ENCODE measurements around the gene NPEPL1.
"Not testable (repeated sequence)": the region's sequence is repeated elsewhere in the genome, so short reads cannot be mapped to it uniquely, and the experiment has no call there.

The NPEPL1 gene

DNA sequence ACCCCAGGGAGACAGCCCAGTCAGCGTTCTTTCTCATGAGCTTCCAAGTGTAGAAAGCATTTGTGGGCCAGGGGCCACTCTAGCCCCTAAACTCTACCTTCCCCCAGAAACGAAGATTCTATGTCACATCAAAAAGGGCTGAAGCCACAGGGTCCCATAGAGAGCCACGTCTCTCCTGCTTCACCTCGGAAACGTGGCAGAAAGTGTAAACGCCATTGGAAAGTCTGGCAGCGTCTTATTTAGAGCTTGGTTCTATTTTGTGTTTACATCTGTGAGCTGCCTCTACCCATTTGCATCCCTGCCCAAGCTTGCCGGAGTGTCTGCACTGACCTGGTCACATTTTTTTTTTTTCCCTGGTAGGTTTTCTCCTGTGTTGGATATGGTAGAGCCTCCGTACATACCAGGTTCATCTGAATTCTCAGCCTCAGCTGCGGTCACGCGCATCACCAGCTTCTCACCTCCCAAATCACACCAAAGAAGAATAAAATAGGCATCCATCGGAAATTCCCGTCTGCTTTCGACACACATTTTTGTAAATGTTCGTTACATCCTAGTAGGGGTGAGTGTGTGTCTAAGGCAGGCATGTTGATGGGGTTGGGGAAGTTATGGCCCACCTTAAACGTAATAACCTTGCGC lies 62.6 kb downstream of the NPEPL1 start:
- TF ChIP-seq, protein P1, sequence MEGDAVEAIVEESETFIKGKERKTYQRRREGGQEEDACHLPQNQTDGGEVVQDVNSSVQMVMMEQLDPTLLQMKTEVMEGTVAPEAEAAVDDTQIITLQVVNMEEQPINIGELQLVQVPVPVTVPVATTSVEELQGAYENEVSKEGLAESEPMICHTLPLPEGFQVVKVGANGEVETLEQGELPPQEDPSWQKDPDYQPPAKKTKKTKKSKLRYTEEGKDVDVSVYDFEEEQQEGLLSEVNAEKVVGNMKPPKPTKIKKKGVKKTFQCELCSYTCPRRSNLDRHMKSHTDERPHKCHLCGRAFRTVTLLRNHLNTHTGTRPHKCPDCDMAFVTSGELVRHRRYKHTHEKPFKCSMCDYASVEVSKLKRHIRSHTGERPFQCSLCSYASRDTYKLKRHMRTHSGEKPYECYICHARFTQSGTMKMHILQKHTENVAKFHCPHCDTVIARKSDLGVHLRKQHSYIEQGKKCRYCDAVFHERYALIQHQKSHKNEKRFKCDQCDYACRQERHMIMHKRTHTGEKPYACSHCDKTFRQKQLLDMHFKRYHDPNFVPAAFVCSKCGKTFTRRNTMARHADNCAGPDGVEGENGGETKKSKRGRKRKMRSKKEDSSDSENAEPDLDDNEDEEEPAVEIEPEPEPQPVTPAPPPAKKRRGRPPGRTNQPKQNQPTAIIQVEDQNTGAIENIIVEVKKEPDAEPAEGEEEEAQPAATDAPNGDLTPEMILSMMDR (IDR thresholded peaks at IDR 0.05; ENCODE audit: insufficient read depth, low read length, missing control alignments) = no peak

DNA sequence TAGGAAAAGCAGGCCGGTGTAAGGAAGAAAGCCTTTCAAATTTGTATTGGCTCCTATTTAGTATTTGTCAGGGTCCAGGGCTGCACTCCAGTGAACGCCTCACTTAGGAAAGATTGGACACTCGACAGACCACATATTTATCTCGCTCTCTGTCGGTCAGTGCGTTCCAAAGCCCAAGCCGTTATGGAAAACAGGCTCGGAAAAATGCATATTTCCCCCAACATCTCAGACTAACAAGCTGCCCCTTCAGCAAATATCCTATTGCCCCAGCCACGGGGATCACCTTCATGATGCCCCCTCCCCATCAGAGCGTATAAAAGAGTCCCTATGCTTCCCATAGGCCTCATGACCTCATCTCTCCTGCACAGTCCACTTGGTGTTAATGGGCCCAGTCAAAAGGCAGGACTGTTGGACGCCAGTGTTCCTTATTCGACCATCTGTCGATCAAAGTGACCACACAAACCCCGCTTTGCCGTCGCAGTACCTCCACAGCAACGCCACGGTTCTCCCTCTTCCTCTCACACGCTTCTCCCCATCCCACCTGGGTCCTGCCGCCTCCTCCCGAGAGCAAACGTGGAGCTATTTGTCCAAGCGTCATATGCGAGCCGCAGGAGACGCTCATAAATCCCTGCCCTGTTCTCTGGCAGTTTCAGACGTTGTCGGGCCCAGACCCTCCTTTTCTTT lies 63.3 kb downstream of the NPEPL1 start:
- TF ChIP-seq, protein P1 (IDR thresholded peaks at IDR 0.05; ENCODE audit: insufficient read depth, low read length, missing control alignments) = no peak
- POLR2A ChIA-PET = no interaction called here
- CTCF ChIA-PET = no interaction called here
- no peak for DNase-seq (ENCODE audit: low read depth, low spot score)
- no peak overlapping the region for H3K4me3 ChIP-seq (ENCODE audit: low read depth, low read length)

More for the DNA sequence above, 62.6 kb downstream of the NPEPL1 start:
- ChIA-PET CTCF (no interaction called here), POLR2A (no interaction called here)
- H3K4me3 ChIP-seq (ENCODE audit: low read depth, low read length) = no peak overlapping the region
- DNase-seq (ENCODE audit: low read depth, low spot score) = no peak

DNA sequence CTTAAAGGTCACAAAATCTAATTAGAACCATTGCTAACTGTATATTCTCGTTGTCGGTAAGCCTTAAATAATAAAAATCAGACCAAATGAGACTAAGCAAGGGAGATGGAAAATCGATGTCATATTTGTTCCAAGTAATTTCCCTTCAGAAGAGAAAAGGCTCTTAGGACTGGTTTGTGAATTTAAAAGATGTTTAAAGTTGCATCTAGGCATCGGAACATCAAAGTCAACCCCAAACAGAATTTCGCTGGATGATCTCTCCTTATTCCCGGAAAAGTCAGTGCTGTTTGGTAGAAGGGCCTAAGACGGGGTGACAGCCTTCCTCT lies 63.8 kb downstream of the NPEPL1 start:
- no peak overlapping the region for H3K4me3 ChIP-seq (ENCODE audit: low read depth, low read length)
- TF ChIP-seq, protein P1 (IDR thresholded peaks at IDR 0.05; ENCODE audit: insufficient read depth, low read length, missing control alignments) = no peak
- ChIA-PET CTCF (no interaction called here), POLR2A (no interaction called here)
- DNase-seq (ENCODE audit: low read depth, low spot score) = no peak

DNA sequence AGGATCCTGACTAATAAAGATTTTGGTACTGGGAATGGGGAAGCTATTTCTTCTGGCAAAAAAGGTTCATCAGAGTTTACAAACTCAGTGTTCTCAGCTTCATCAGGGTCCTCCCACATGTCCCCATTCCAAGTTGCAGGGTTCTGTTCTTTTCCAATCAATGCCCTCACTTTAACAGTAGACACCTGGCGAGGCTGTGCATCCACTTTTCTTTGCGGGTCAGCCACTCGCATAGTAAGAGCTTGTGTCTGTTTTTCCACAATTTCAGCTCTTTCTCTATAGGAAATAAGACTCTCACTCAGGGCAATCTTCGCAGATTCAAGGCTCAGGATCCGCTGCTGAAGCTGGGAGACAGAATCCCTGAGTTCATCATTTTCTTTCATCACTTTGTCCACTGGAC lies 65.0 kb downstream of the NPEPL1 start:
- H3K4me3 ChIP-seq (ENCODE audit: low read depth, low read length); POLR2A ChIA-PET; CTCF ChIA-PET; DNase-seq (ENCODE audit: low read depth, low spot score): not testable (repeated sequence)

DNA sequence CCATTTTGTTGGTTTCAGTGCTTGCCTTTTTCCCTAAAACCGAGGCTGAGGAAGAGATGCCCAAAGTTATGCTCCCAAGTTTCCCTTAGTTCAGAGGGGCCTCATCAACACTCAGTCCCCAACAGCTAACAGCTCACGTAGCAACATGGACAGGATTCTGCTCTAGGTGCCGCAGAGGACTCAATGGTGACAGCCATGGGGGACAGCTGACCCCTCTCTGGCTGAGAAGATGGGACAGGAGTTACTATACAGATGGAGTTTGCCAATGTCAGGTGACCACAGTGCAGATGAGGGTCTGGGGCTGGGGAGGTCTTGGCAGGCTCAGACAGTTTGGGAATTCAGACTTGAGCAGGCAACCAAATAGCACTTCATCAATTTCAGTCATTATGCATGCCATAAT lies 67.3 kb downstream of the NPEPL1 start:
- CTCF ChIA-PET = no interaction called here
- POLR2A ChIA-PET = no interaction called here
- H3K4me3 ChIP-seq (ENCODE audit: low read depth, low read length) = no peak overlapping the region
- TF ChIP-seq, protein P1 (IDR thresholded peaks at IDR 0.05; ENCODE audit: insufficient read depth, low read length, missing control alignments) = no peak
- DNase-seq (ENCODE audit: low read depth, low spot score) = no peak

DNA sequence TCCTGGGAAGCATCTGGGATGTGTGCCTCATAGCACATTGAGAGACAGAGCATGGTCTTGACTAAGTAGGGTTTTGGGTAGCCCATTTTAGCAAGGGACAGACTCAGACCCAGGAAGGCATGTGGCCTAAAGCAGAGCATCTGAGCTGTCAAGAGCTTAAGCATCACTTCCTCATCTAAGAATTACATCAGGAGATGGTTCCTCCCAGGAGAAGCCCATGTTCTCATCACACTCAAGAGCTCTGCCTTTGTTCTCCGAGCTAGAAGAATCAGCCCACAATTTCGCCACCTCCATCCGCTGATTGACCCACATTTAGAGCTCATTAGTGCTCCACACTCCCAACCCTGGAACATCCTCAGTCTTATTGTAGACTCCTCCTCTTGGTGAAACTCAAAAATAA lies 68.3 kb downstream of the NPEPL1 start:
- TF ChIP-seq, protein P1 (IDR thresholded peaks at IDR 0.05; ENCODE audit: insufficient read depth, low read length, missing control alignments) = no peak
- CTCF ChIA-PET = no interaction called here
- POLR2A ChIA-PET = no interaction called here
- no peak for DNase-seq (ENCODE audit: low read depth, low spot score)
- H3K4me3 ChIP-seq (ENCODE audit: low read depth, low read length) = no peak overlapping the region

DNA sequence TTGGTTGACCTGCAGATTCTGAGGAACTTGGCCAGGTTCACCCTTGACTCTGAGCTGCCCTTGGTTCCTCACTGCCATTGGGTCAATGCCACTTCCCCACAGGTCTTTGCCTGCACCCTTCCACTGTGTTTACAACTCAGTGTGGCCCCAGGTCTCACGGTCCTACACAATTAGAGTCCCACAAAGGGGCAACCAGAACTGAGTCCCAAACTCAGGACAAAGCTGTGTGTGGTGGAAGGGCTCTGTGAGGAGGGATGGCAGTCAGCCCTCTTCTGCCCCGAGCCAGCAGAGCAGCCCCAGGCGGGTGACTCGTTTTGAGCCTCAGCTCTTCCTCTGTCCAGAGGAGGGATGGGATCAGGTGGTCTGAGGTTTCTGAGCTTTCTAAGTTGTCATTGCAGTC lies 69.5 kb downstream of the NPEPL1 start:
- H3K4me3 ChIP-seq (ENCODE audit: low read depth, low read length) = no peak overlapping the region
- ChIA-PET POLR2A (no interaction called here), CTCF (no interaction called here)
- no peak for DNase-seq (ENCODE audit: low read depth, low spot score)
- TF ChIP-seq, protein P1 (IDR thresholded peaks at IDR 0.05; ENCODE audit: insufficient read depth, low read length, missing control alignments) = no peak
